Neural progenitor cell (in vitro differentiated cells): ENCODE data around the gene NCS1.

Source experiments
- CTCF ChIP-seq: fragments of 200-600 bp; sonication (generic); IDR thresholded peaks from 2 replicates; pipeline ENCODE4 v1.5.1; 2017; ENCODE audit warnings: antibody characterized with exemption, mild to moderate bottlenecking
- EZH2phosphoT487 ChIP-seq: fragments of 200-600 bp; sonication (generic); IDR thresholded peaks from 2 replicates; pipeline ENCODE4 v1.6.1; 2017; ENCODE audit warnings: antibody characterized with exemption

GRCh38 chr9:130158001-130158400, 14.2 kb upstream of the NCS1 start:
- TF ChIP-seq CTCF, result no peak
- TF ChIP-seq EZH2phosphoT487, result no peak
